Measurements from ENCODE around the gene ARID3A.

DNA sequence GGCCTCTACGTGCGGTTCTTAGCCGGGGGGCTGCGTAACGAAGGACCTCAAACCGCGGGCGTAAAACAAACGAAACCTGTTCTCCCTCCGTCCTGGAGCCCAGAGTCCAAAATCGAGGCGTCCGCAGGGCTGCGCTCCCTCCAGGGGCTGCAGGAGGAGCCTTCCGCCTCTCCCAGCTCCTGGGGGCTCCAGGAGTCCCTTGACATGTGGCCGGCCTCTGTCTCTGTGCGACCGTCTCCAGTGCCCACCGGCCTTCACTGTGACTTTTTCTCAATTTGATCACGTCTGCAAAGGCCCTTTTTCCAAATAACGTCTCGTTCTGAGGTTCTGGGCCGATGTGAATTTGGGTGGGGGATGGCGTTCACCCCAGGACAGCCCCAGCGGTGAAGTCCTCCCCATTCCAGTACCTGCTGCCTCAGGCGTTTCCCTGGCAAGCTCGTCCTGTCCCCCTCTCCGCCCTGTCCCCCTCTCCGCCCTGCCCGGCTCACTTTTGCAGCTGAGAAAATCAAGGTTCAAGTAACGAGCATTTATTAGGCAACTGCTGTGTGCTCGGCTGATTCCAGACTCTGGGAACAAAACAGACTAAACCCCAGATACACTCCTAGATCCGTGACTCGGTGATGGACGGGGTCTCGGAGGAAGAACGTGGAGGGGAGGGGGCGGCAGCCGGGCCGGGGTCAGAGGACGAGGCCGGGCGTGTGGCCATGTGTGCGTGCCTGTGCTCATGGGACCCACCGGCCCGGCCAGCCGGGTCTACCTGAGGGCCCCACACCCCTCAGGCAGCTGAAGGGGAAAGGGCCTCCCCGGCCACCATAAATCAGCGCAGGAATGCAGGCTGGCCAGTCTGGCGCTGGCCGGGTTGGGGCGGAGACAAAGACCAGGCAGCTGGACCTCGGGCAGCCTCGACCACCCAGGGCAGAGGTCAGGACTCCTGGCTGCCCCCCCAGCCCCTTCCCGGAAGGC, 30.2 kb downstream of the ARID3A start:
- TF ChIP-seq, protein P1, sequence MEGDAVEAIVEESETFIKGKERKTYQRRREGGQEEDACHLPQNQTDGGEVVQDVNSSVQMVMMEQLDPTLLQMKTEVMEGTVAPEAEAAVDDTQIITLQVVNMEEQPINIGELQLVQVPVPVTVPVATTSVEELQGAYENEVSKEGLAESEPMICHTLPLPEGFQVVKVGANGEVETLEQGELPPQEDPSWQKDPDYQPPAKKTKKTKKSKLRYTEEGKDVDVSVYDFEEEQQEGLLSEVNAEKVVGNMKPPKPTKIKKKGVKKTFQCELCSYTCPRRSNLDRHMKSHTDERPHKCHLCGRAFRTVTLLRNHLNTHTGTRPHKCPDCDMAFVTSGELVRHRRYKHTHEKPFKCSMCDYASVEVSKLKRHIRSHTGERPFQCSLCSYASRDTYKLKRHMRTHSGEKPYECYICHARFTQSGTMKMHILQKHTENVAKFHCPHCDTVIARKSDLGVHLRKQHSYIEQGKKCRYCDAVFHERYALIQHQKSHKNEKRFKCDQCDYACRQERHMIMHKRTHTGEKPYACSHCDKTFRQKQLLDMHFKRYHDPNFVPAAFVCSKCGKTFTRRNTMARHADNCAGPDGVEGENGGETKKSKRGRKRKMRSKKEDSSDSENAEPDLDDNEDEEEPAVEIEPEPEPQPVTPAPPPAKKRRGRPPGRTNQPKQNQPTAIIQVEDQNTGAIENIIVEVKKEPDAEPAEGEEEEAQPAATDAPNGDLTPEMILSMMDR (IDR thresholded peaks at IDR 0.05): no peak
- TF ChIP-seq POLR2A (IDR thresholded peaks at IDR 0.05): no peak

Measured in Peyer's patch (tissue), 4 donors.